K562 (cell line): ENCODE results near the gene EMC9. TPM values are rescaled to one million over a fixed set of nuclear protein-coding genes. Genes with fewer than 3 reads are reported as not detected.

Source experiments
- ATAC-seq: fragments of 200-7000 bp; cut with Tn5 transposase; 3 replicates; pipeline ENCODE4 v1.9.1; 2020; ENCODE audit warnings: moderate library complexity
- BruUV-seq: library from RNA; stranded (reverse); fragments of 400-500 nt; replicated peaks from 2 replicates; lab custom pipeline; 2021; lab: Mats Ljungman, UMichigan
- CTCF ChIA-PET: fragments of 300-600 bp; formaldehyde crosslinking; extraction: SDS; loops from one replicate; lab custom pipeline; 2021; ENCODE audit warnings: low intra/inter-chr PET ratio; lab: Yijun Ruan, JAX
- POLR2A ChIA-PET: fragments of 300-600, 350-650 bp; sonication (Branson Sonifier 250); formaldehyde crosslinking; extraction: SDS; loops from one replicate; lab custom pipeline; 2021; ENCODE audit warnings: antibody characterized with exemption, inconsistent platforms; lab: Yijun Ruan, JAX
- DNase-seq, 4 experiments: peaks; one replicate each; pipeline versions ENCODE4 v3.0.0 to v3.0.0-alpha.2; 2011 to 2018; ENCODE audit warnings: low spot score in 3 of 4, mixed read lengths in 3 of 4; ENCODE audit errors: extremely low read depth in 1 of 4
- FAIRE-seq: peaks from 2 replicates; lab custom pipeline; 2011; peaks lifted over from hg19 to GRCh38; lab: Jason Lieb, UNC
- H2AFZ ChIP-seq: 2 replicates; pipeline ENCODE4 v1.6.0; 2011; ENCODE audit warnings: low read depth, low read length, control low read depth, inconsistent platforms
- H3K27ac ChIP-seq: fragments of 200-600 bp; 3 replicates; pipeline ENCODE4 v1.8.0; 2011; ENCODE audit warnings: low read depth, mild to moderate bottlenecking, control low read depth, inconsistent platforms, low read length, moderate library complexity, mixed read lengths; ENCODE audit errors: extremely low read depth
- H3K27me3 ChIP-seq, 2 experiments: fragments of 300-600 bp in 1 of 2; 2 replicates in 1 of 2; 3 replicates in 1 of 2; pipeline versions ENCODE4 v1.6.0 to v1.8.0; 2011; ENCODE audit warnings: inconsistent platforms in 2 of 2, low read length in 2 of 2, mild to moderate bottlenecking in 1 of 2, mixed read lengths in 1 of 2, moderate library complexity in 1 of 2; ENCODE audit not compliant: control insufficient read depth in 2 of 2, insufficient read depth in 2 of 2
- H3K36me3 ChIP-seq: fragments of 300-600 bp; 3 replicates; pipeline ENCODE4 v1.8.0; 2011; ENCODE audit warnings: mild to moderate bottlenecking, low read length, inconsistent platforms; ENCODE audit not compliant: control insufficient read depth, insufficient read depth
- H3K4me1 ChIP-seq, 2 experiments: fragments of 200-600 bp in 1 of 2; replicated peaks in 1 of 2; 2 replicates in 1 of 2; 3 replicates in 1 of 2; pipeline versions ENCODE4 v1.5.1 to v1.8.0; 2011; ENCODE audit warnings: inconsistent platforms in 2 of 2, low read length in 2 of 2, mild to moderate bottlenecking in 1 of 2, mixed read lengths in 1 of 2, moderate library complexity in 1 of 2; ENCODE audit not compliant: control insufficient read depth in 2 of 2, insufficient read depth in 2 of 2
- H3K4me2 ChIP-seq: 2 replicates; pipeline ENCODE4 v1.6.1; 2011; ENCODE audit warnings: low read length, control low read depth, inconsistent platforms, mixed read lengths; ENCODE audit not compliant: insufficient read depth
- H3K4me3 ChIP-seq: fragments of 200-600 bp; sonication (generic), shearing (Covaris generic); 2 replicates; pipeline ENCODE4 v1.5.1; 2016; ENCODE audit warnings: control low read depth, inconsistent platforms
- H3K79me2 ChIP-seq: fragments of 200-600 bp; 3 replicates; pipeline ENCODE4 v1.8.0; 2011; ENCODE audit warnings: low read length, inconsistent platforms; ENCODE audit not compliant: control insufficient read depth, insufficient read depth
- H3K9ac ChIP-seq, 2 experiments: 2 replicates each; pipeline versions ENCODE4 v1.6.0 to v1.6.1; 2011; ENCODE audit warnings: low read depth in 2 of 2, low read length in 2 of 2, control low read depth in 1 of 2, inconsistent platforms in 1 of 2, mild to moderate bottlenecking in 1 of 2, mixed read lengths in 1 of 2; ENCODE audit not compliant: insufficient read depth in 1 of 2
- H3K9me1 ChIP-seq: one replicate; pipeline ENCODE4 v1.6.0; 2011; ENCODE audit warnings: inconsistent platforms, mild to moderate bottlenecking, low read length, moderate library complexity; ENCODE audit not compliant: control insufficient read depth, insufficient read depth
- H3K9me3 ChIP-seq: replicated peaks from 2 replicates; pipeline ENCODE4 v1.5.1; 2011; ENCODE audit warnings: low read depth, low read length, inconsistent platforms; ENCODE audit not compliant: control insufficient read depth, insufficient read depth
- H4K20me1 ChIP-seq: replicated peaks from 2 replicates; pipeline ENCODE4 v1.6.1; 2011; ENCODE audit warnings: low read length, inconsistent platforms, mixed read lengths; ENCODE audit not compliant: control insufficient read depth, insufficient read depth
- BRCA1 ChIP-seq, 2 experiments: fragments of 450-650 bp in 1 of 2; sonication (generic) in 1 of 2; formaldehyde crosslinking in 1 of 2; IDR thresholded peaks; 2 replicates each; pipeline versions ENCODE4 v1.5.0 to v1.6.1; 2017 to 2020; ENCODE audit warnings: mild to moderate bottlenecking in 1 of 2, missing genetic modification reagents in 1 of 2
- BRF1 ChIP-seq: IDR thresholded peaks from 3 replicates; pipeline ENCODE4 v1.6.1; 2011; ENCODE audit warnings: borderline replicate concordance, mild to moderate bottlenecking; ENCODE audit not compliant: insufficient read length; ENCODE audit errors: extremely low read depth
- POLR2G ChIP-seq: fragments of 200-400 bp; formaldehyde crosslinking; IDR thresholded peaks from 2 replicates; pipeline ENCODE4 v1.6.1; 2017; ENCODE audit warnings: low read depth, mild to moderate bottlenecking, antibody characterized with exemption, low read length, moderate library complexity
- RBFOX2 ChIP-seq: fragments of 200-400 bp; formaldehyde crosslinking; IDR thresholded peaks from 2 replicates; pipeline ENCODE4 v1.6.1; 2017; ENCODE audit warnings: low read depth, mild to moderate bottlenecking, low read length, moderate library complexity
- TSC22D4 ChIP-seq: fragments of 450-650 bp; IDR thresholded peaks from 2 replicates; pipeline ENCODE4 v1.6.1; 2016; ENCODE audit warnings: missing genetic modification characterization, missing biosample characterization, control low read depth
- WGBS: fragments of 100-300 bp; shearing (Covaris generic); methylation state at CpG from one replicate; pipeline ENCODE4 v1.1.6; 2016; ENCODE audit warnings: low coverage, mixed read lengths; ENCODE audit not compliant: insufficient coverage; ENCODE audit errors: missing lambda C conversion rate; 5-methylcytosine and 5-hydroxymethylcytosine counted together
- in situ Hi-C: fragments of 300-500 bp; cut with MboI; formaldehyde crosslinking; loops from 4 replicates; pipeline ENCODE4 v1.15.0; 2018; ENCODE audit warnings: inconsistent platforms, mixed read lengths
- intact Hi-C: fragments of 100-400 bp; cut with micrococcal nuclease; formaldehyde crosslinking; loops from 2 replicates; pipeline ENCODE4 v1.14.2; 2022
- polyA plus RNA-seq, 8 experiments: library from polyadenylated mRNA; depleted of rRNA in 4 of 8; stranded (reverse) in 5 of 8; unstranded in 3 of 8; fragments of >200 nt; fragmentation: Nextera tagmentation in 2 of 8; fragmentation: Illumina TruSeq in 1 of 8; extraction: Ambion mirVana in 2 of 8; extraction: Trizol in 1 of 8; gene quantifications; 2 replicates each; pipeline versions ENCODE4 v1.2.1 to v1.2.3, GENCODE V29; 2011 to 2014; ENCODE audit warnings: inconsistent platforms in 1 of 8, missing spikeins in 1 of 8
- total RNA-seq, 7 experiments: library from RNA; depleted of rRNA in 6 of 7; stranded (reverse); fragments of >200 nt in 6 of 7; fragmentation: Illumina TruSeq in 2 of 7; extraction: Trizol in 2 of 7; gene quantifications; 2 replicates each; pipeline versions ENCODE4 v1.2.1 to v1.2.3, GENCODE V29; 2011 to 2021; ENCODE audit warnings: low replicate concordance in 1 of 7

The EMC9 gene
- total and polyA plus RNA-seq, 9 of the 15 experiments (the other 6 are each of a cell fraction or from before 2014, with no cell fraction given) = 3.1 to 13.2 (median 7.8) TPM

GRCh38 chr14:24183014-24183481 is 41.7 kb upstream of the EMC9 start:
- BruUV-seq = no TSS peak
- H3K9me1 ChIP-seq = peaks cover 2% of the 10 kb centered on the region
- H3K9me3 ChIP-seq = no peaks in the 10 kb centered on the region
- no peak overlapping the region for H3K27ac ChIP-seq
- no peak overlapping the region for H3K4me2 ChIP-seq
- ATAC-seq = no peak
- peaks cover 6% of the 10 kb centered on the region; the same call in 1 of the 2 replicates for H4K20me1 ChIP-seq
- TF ChIP-seq POLR2G (peak; percentile 60), RBFOX2 (peak; percentile 42), TSC22D4 (tag) (no peak)
- no peak for DNase-seq
- in situ Hi-C loops (no loop called here), intact Hi-C loops (no loop called here)
- WGBS = 93% methylated on average over 5 of the region's 15 CpGs
- no peak overlapping the region for H2AFZ ChIP-seq
- H3K36me3 ChIP-seq = peaks cover 94% of the 10 kb centered on the region; the same call in 2 of the 3 replicates
- peaks cover 0 to 12% of the 10 kb centered on the region in 2 experiments; a peak in 3 of 5 replicates for H3K4me1 ChIP-seq
- H3K4me3 ChIP-seq = no peak overlapping the region
- H3K79me2 ChIP-seq = peaks cover 12% of the 10 kb centered on the region
- no peak for FAIRE-seq
- H3K9ac ChIP-seq = no peak overlapping the region
- CTCF ChIA-PET = no interaction called here
- no peaks in the 10 kb centered on the region for H3K27me3 ChIP-seq
- POLR2A ChIA-PET = no interaction called here

GRCh38 chr14:24182110-24182882 is 40.9 kb upstream of the EMC9 start:
- H4K20me1 ChIP-seq = no peaks in the 10 kb centered on the region
- H3K27ac ChIP-seq = no peak overlapping the region
- H3K4me2 ChIP-seq = no peak overlapping the region
- H3K9ac ChIP-seq = no peak overlapping the region
- in situ Hi-C loops = no loop called here
- no peak overlapping the region for H3K4me3 ChIP-seq
- POLR2A ChIA-PET = no interaction called here
- no peak for DNase-seq
- TF ChIP-seq POLR2G = peak; percentile 3; the same call in 1 of the 2 replicates
- peak; percentile 48 for TF ChIP-seq RBFOX2
- no peak for TF ChIP-seq BRF1
- no peak for TF ChIP-seq BRCA1 (IDR thresholded peaks at IDR 0.05)
- TF ChIP-seq BRCA1 (CRISPR knock-in tag; IDR thresholded peaks at IDR 0.05) = no peak
- no TSS peak for BruUV-seq
- FAIRE-seq = no peak
- intact Hi-C loops = no loop called here
- H3K27me3 ChIP-seq = no peaks in the 10 kb centered on the region
- H3K9me1 ChIP-seq = no peaks in the 10 kb centered on the region
- no peak overlapping the region for H2AFZ ChIP-seq
- no peak for ATAC-seq
- peaks cover 86% of the 10 kb centered on the region; the same call in 2 of the 3 replicates for H3K36me3 ChIP-seq
- 86% methylated on average over 9 of the region's 14 CpGs for WGBS
- H3K79me2 ChIP-seq = peaks cover 4% of the 10 kb centered on the region
- peaks cover 0 to 4% of the 10 kb centered on the region in 2 experiments; a peak in 2 of 5 replicates for H3K4me1 ChIP-seq
- H3K9me3 ChIP-seq = no peaks in the 10 kb centered on the region
- CTCF ChIA-PET = no interaction called here
